NCI-H82 (cell line): Measurements from ENCODE around the gene C10orf90.
A peak's percentile ranks its signal among the peaks of the same experiment; 100 is the strongest.

Experiments used
- DNase-seq: peaks from one replicate; lab custom pipeline; 2025; lab: John Stamatoyannopoulos, UW

Gene C10orf90

GRCh38 chr10:126670056-126670894 lies at the start of gene C10orf90:
TSS of gene C10orf90 (minus strand) at chr10:126670693. CDS start at chr10:126670480, 213 bp downstream.
- no peak for DNase-seq

GRCh38 chr10:126716366-126716765 lies 45.9 kb upstream of the C10orf90 start:
- DNase-seq = no peak

- DNase-seq = no peak
Observed at GRCh38 chr10:126713594-126713993, 43.1 kb upstream of the C10orf90 start.

GRCh38 chr10:126712681-126713080 lies 42.2 kb upstream of the C10orf90 start:
- no peak for DNase-seq

- DNase-seq = no peak
Observed at GRCh38 chr10:126705951-126706565, 35.6 kb upstream of the C10orf90 start.

- no peak for DNase-seq
Observed at GRCh38 chr10:126705131-126705530, 34.6 kb upstream of the C10orf90 start.

GRCh38 chr10:126704649-126705048 lies 34.2 kb upstream of the C10orf90 start:
- DNase-seq = no peak

GRCh38 chr10:126702181-126702580 lies 31.7 kb upstream of the C10orf90 start:
- DNase-seq = peak; percentile 72

GRCh38 chr10:126701526-126701925 lies 31.0 kb upstream of the C10orf90 start:
- DNase-seq = no peak

- DNase-seq = no peak
Observed at GRCh38 chr10:126696684-126697083, 26.2 kb upstream of the C10orf90 start.

- no peak for DNase-seq
Observed at GRCh38 chr10:126691456-126691855, 21.0 kb upstream of the C10orf90 start.

GRCh38 chr10:126690534-126690933 lies 20.0 kb upstream of the C10orf90 start:
- no peak for DNase-seq

GRCh38 chr10:126689461-126689994 lies 19.0 kb upstream of the C10orf90 start:
- no peak for DNase-seq

- no peak for DNase-seq
Observed at GRCh38 chr10:126687121-126687606, 16.7 kb upstream of the C10orf90 start.

- no peak for DNase-seq
Observed at GRCh38 chr10:126686719-126687118, 16.2 kb upstream of the C10orf90 start.

- no peak for DNase-seq
Observed at GRCh38 chr10:126686268-126686667, 15.8 kb upstream of the C10orf90 start.

- DNase-seq = no peak
Observed at GRCh38 chr10:126685756-126686155, 15.3 kb upstream of the C10orf90 start.

- no peak for DNase-seq
Observed at GRCh38 chr10:126684171-126684745, 13.8 kb upstream of the C10orf90 start.

GRCh38 chr10:126683466-126683865 lies 13.0 kb upstream of the C10orf90 start:
- DNase-seq = no peak

GRCh38 chr10:126675656-126676438 lies 5.4 kb upstream of the C10orf90 start:
- no peak for DNase-seq

- no peak for DNase-seq
Observed at GRCh38 chr10:126674741-126675515, 4.4 kb upstream of the C10orf90 start.
